ENCODE results near the gene ZNF628.

- no peak for TF ChIP-seq GATA3 (IDR thresholded peaks at IDR 0.05; ENCODE audit: low read depth, low read length)
- no peak for TF ChIP-seq GATA2 (IDR thresholded peaks at IDR 0.05; ENCODE audit: low read depth, low read length)
Observed at GRCh38 chr19:55439052-55439451, 37.4 kb upstream of the ZNF628 start.
